ENCODE measurements around the gene GPR85. TPM values are rescaled to one million over a fixed set of nuclear protein-coding genes. Genes with fewer than 3 reads are reported as not detected.

GPR85 gene
- total and polyA plus RNA-seq, 2 donors (not counting 3 experiments of a cell fraction or from before 2014, with no cell fraction given), result 0.54 to 0.64 TPM

DNA sequence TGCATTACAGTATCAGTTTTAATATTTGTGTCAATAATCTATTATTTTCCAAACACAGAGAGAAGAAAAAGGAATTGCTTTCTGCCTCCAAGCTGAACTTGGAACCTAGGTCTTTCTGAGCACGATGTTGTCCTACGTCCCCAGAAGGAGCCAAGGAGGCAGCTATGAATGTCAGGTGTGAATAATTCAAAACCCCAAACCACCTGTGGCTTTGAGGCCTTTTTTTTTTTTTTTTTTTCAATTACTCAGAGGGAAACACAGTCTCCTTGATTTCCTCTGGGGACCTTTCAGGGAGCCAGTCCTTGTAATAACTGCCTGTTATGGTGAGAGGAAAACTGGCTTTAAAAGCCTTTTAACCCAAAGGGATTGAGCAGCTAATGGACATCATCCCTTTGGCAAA is 8.3 kb downstream of the GPR85 start:
- DNase-seq (ENCODE audit: low read depth, low spot score) (no peak), FAIRE-seq (no peak)
- no peaks in the 10 kb centered on the region for H4K20me1 ChIP-seq (replicated peaks; ENCODE audit: control insufficient read depth, extremely low read depth, insufficient read depth, low read length)
- no peak overlapping the region for H2AFZ ChIP-seq (ENCODE audit: low read depth, low read length)
- TF ChIP-seq EZH2 (IDR thresholded peaks at IDR 0.05; ENCODE audit: borderline replicate concordance, low read depth, low read length, severe bottlenecking), result no peak
- TF ChIP-seq GATA2 (IDR thresholded peaks at IDR 0.05; ENCODE audit: insufficient read depth, insufficient read length, low read depth, low read length), result no peak
- no peak for TF ChIP-seq FOS (IDR thresholded peaks at IDR 0.05; ENCODE audit: borderline replicate concordance, insufficient read depth, low read length)
- TF ChIP-seq POLR2A (IDR thresholded peaks at IDR 0.05; ENCODE audit: low read depth, low read length), result no peak
- TF ChIP-seq JUN (IDR thresholded peaks at IDR 0.05; ENCODE audit: borderline replicate concordance, insufficient read depth, insufficient read length, low read depth), result no peak
- TF ChIP-seq, protein P1, sequence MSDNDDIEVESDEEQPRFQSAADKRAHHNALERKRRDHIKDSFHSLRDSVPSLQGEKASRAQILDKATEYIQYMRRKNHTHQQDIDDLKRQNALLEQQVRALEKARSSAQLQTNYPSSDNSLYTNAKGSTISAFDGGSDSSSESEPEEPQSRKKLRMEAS (IDR thresholded peaks at IDR 0.05; ENCODE audit: insufficient read depth, insufficient read length), result no peak
- no peak overlapping the region for H3K9ac ChIP-seq (replicated peaks; ENCODE audit: extremely low read depth, insufficient read depth, low read length)
- ChIA-PET CTCF (no interaction called here), POLR2A (no interaction called here)
- H3K27ac ChIP-seq (ENCODE audit: insufficient read depth, low read depth, low read length), result no peak overlapping the region
- no peaks in the 10 kb centered on the region for H3K9me1 ChIP-seq (replicated peaks; ENCODE audit: control insufficient read depth, extremely low read depth, insufficient read depth, low read length)
- H3K4me3 ChIP-seq (replicated peaks in 1 of 3; ENCODE audit: insufficient read depth in 1 of 3, low read depth in 1 of 3, low read length in 3 of 3), result no peak overlapping the region
- BruUV-seq (replicated peaks), result no TSS peak
- dilution Hi-C loops (cut with MboI; ENCODE audit: extremely low pct_ligation_motif_present, low sequenced_read_pairs) (no loop called here), intact Hi-C loops (cut with micrococcal nuclease) (no loop called here)
- no peaks in the 10 kb centered on the region for H3K4me1 ChIP-seq (ENCODE audit: control insufficient read depth, extremely low read depth, insufficient read depth, low read length)
- H3K27me3 ChIP-seq (ENCODE audit: control insufficient read depth in 2 of 2, insufficient read depth in 2 of 2, low read length in 2 of 2), result no peaks in the 10 kb centered on the region
- H3K36me3 ChIP-seq (ENCODE audit: control insufficient read depth in 2 of 2, extremely low read depth in 1 of 2, insufficient read depth in 2 of 2, low read length in 2 of 2), result no peaks in the 10 kb centered on the region
- no peaks in the 10 kb centered on the region for H3K9me3 ChIP-seq (replicated peaks; ENCODE audit: control insufficient read depth, insufficient read depth, low read length)
- no peaks in the 10 kb centered on the region for H3K79me2 ChIP-seq (ENCODE audit: control insufficient read depth, insufficient read depth, low read length)
- no peak overlapping the region for H3K4me2 ChIP-seq (ENCODE audit: insufficient read depth, low read length)

- H3K36me3 ChIP-seq (ENCODE audit: control insufficient read depth in 2 of 2, extremely low read depth in 1 of 2, insufficient read depth in 2 of 2, low read length in 2 of 2), result no peaks in the 10 kb centered on the region
- POLR2A ChIA-PET, result no interaction called here
- no peaks in the 10 kb centered on the region for H3K27me3 ChIP-seq (ENCODE audit: control insufficient read depth in 2 of 2, insufficient read depth in 2 of 2, low read length in 2 of 2)
- CTCF ChIA-PET, result interaction anchor here (0.9 to 1.5 kb wide), 2 partner anchors 12 to 18 kb away, joined by 3 to 4 read pairs; no protein-coding TSS in a partner anchor
- no TSS peak for BruUV-seq (replicated peaks)
- no peaks in the 10 kb centered on the region for H3K4me1 ChIP-seq (ENCODE audit: control insufficient read depth, extremely low read depth, insufficient read depth, low read length)
- no peak for TF ChIP-seq GATA2 (IDR thresholded peaks at IDR 0.05; ENCODE audit: insufficient read depth, insufficient read length, low read depth, low read length)
- no peak for TF ChIP-seq JUN (IDR thresholded peaks at IDR 0.05; ENCODE audit: borderline replicate concordance, insufficient read depth, insufficient read length, low read depth)
- TF ChIP-seq FOS (IDR thresholded peaks at IDR 0.05; ENCODE audit: borderline replicate concordance, insufficient read depth, low read length), result no peak
- TF ChIP-seq POLR2A (IDR thresholded peaks at IDR 0.05; ENCODE audit: low read depth, low read length), result no peak
- no peak for TF ChIP-seq EZH2 (IDR thresholded peaks at IDR 0.05; ENCODE audit: borderline replicate concordance, low read depth, low read length, severe bottlenecking)
- TF ChIP-seq, protein P1 (IDR thresholded peaks at IDR 0.05; ENCODE audit: insufficient read depth, insufficient read length), result no peak
- no peak for TF ChIP-seq MYC (IDR thresholded peaks at IDR 0.05; ENCODE audit: low read depth, low read length)
- no peak for TF ChIP-seq CTCF (IDR thresholded peaks at IDR 0.05; ENCODE audit: extremely low read depth in 1 of 2, insufficient read depth in 1 of 2, low read depth in 1 of 2, low read length in 2 of 2)
- TF ChIP-seq POLR2AphosphoS5 (IDR thresholded peaks at IDR 0.05; ENCODE audit: insufficient read depth, low read depth, low read length), result no peak
- H4K20me1 ChIP-seq (replicated peaks; ENCODE audit: control insufficient read depth, extremely low read depth, insufficient read depth, low read length), result no peaks in the 10 kb centered on the region
- H3K9me1 ChIP-seq (replicated peaks; ENCODE audit: control insufficient read depth, extremely low read depth, insufficient read depth, low read length), result no peaks in the 10 kb centered on the region
- no peak overlapping the region for H3K9ac ChIP-seq (replicated peaks; ENCODE audit: extremely low read depth, insufficient read depth, low read length)
- H3K79me2 ChIP-seq (ENCODE audit: control insufficient read depth, insufficient read depth, low read length), result no peaks in the 10 kb centered on the region
- no peak overlapping the region for H3K27ac ChIP-seq (ENCODE audit: insufficient read depth, low read depth, low read length)
- intact Hi-C loops (cut with micrococcal nuclease) (no loop called here), dilution Hi-C loops (cut with MboI; ENCODE audit: extremely low pct_ligation_motif_present, low sequenced_read_pairs) (no loop called here)
- no peak overlapping the region for H2AFZ ChIP-seq (ENCODE audit: low read depth, low read length)
- no peaks in the 10 kb centered on the region for H3K9me3 ChIP-seq (replicated peaks; ENCODE audit: control insufficient read depth, insufficient read depth, low read length)
- DNase-seq (ENCODE audit: low read depth, low spot score), result no peak
- FAIRE-seq, result peak; percentile 75
- H3K4me3 ChIP-seq (replicated peaks in 1 of 3; ENCODE audit: insufficient read depth in 1 of 3, low read depth in 1 of 3, low read length in 3 of 3), result no peak overlapping the region
- no peak overlapping the region for H3K4me2 ChIP-seq (ENCODE audit: insufficient read depth, low read length)
Measured at GRCh38 chr7:113076703-113077102, 9.9 kb downstream of the GPR85 start.
